Measurements from ENCODE around the gene PEX11B. TPM values are rescaled to one million over a fixed set of nuclear protein-coding genes. Genes with fewer than 3 reads are reported as not detected.

Gene PEX11B
- 26.1 and 34.5 TPM in 2 replicates for polyA plus RNA-seq (2012; rRNA removed)
- 31.8 and 32.7 TPM in 2 replicates for polyA plus RNA-seq (2012; cell fraction: cytosol; rRNA removed)
- polyA plus RNA-seq (2012; cell fraction: nucleus; rRNA removed): 17.8 and 27.8 TPM in 2 replicates

GRCh38 chr1:145918144-145918991, at the start of gene PEX11B:
PEX11B (minus strand) TSS chr1:145918717; CDS start chr1:145918688, 29 bp downstream.
- peak within 1 kb of the TSS; percentile 86 for H2AFZ ChIP-seq (ENCODE audit: low read depth)
- H3F3A ChIP-seq (replicated peaks; ENCODE audit: insufficient read depth): peaks cover 30% of the 10 kb centered on the region
- H3K79me2 ChIP-seq (ENCODE audit: insufficient read depth): peaks cover 19% of the 10 kb centered on the region
- no peaks in the 10 kb centered on the region for H3K9me3 ChIP-seq
- no peaks in the 10 kb centered on the region for H3K9me2 ChIP-seq
- H3K9ac ChIP-seq: peak within 1 kb of the TSS; percentile 80
- peak; percentile 90 for DNase-seq
- H3K4me2 ChIP-seq: peak within 1 kb of the TSS; percentile 91
- H4K20me1 ChIP-seq (ENCODE audit: insufficient read depth): no peaks in the 10 kb centered on the region
- ChIA-PET POLR2A (interaction anchor here (1.0 to 2.3 kb wide), 3 partner anchors 10 to 46 kb away, joined by 7 to 19 read pairs (median 10); partner anchors contain the start of genes ANKRD34A, LIX1L, POLR3GL and RBM8A), CTCF (interaction anchor here (0.6 to 16.4 kb wide), 8 partner anchors 8 to 73 kb away, joined by 3 to 281 read pairs (median 5); partner anchors contain the start of genes ITGA10, LIX1L, NUDT17 and RBM8A)
- no peak for TF ChIP-seq RAD21 (IDR thresholded peaks at IDR 0.05; ENCODE audit: low read length)
- TF ChIP-seq CHD2 (IDR thresholded peaks at IDR 0.05; ENCODE audit: low read length, partially characterized antibody): peak; percentile 92
- TF ChIP-seq ELF1 (IDR thresholded peaks at IDR 0.05): peak; percentile 65
- TF ChIP-seq, protein P1, sequence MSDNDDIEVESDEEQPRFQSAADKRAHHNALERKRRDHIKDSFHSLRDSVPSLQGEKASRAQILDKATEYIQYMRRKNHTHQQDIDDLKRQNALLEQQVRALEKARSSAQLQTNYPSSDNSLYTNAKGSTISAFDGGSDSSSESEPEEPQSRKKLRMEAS (IDR thresholded peaks at IDR 0.05; ENCODE audit: low read depth): peak; percentile 73
- no peak for TF ChIP-seq RFX5 (IDR thresholded peaks at IDR 0.05; ENCODE audit: low read length)
- peak; percentile 75; the same call in 1 of the 2 replicates for TF ChIP-seq SIN3A (IDR thresholded peaks at IDR 0.05; ENCODE audit: borderline replicate concordance, low read depth, low read length)
- TF ChIP-seq, protein P2, sequence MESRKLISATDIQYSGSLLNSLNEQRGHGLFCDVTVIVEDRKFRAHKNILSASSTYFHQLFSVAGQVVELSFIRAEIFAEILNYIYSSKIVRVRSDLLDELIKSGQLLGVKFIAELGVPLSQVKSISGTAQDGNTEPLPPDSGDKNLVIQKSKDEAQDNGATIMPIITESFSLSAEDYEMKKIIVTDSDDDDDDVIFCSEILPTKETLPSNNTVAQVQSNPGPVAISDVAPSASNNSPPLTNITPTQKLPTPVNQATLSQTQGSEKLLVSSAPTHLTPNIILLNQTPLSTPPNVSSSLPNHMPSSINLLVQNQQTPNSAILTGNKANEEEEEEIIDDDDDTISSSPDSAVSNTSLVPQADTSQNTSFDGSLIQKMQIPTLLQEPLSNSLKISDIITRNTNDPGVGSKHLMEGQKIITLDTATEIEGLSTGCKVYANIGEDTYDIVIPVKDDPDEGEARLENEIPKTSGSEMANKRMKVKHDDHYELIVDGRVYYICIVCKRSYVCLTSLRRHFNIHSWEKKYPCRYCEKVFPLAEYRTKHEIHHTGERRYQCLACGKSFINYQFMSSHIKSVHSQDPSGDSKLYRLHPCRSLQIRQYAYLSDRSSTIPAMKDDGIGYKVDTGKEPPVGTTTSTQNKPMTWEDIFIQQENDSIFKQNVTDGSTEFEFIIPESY (IDR thresholded peaks at IDR 0.05; ENCODE audit: borderline replicate concordance, low read depth): peak; percentile 84; the same call in 1 of the 2 replicates
- peak; percentile 77; the same call in 1 of the 2 replicates for TF ChIP-seq MXI1 (IDR thresholded peaks at IDR 0.05; ENCODE audit: low read depth, low read length)
- peak; percentile 33; the same call in 1 of the 2 replicates for TF ChIP-seq POLR2AphosphoS5 (IDR thresholded peaks at IDR 0.05; ENCODE audit: low read depth, low read length)
- TF ChIP-seq USF1 (IDR thresholded peaks at IDR 0.05; ENCODE audit: borderline replicate concordance, low read depth): no peak
- no peak for TF ChIP-seq MEF2A (IDR thresholded peaks at IDR 0.05; ENCODE audit: borderline replicate concordance, low read depth)
- peak; percentile 84 for TF ChIP-seq YY1 (IDR thresholded peaks at IDR 0.05; ENCODE audit: low read depth)
- TF ChIP-seq JUND (IDR thresholded peaks at IDR 0.05): no peak
- peaks cover 24 to 33% of the 10 kb centered on the region in 2 experiments for H3K36me3 ChIP-seq (replicated peaks in 1 of 2; ENCODE audit: control insufficient read depth in 1 of 2, insufficient read depth in 2 of 2, low read length in 1 of 2)
- no peaks in the 10 kb centered on the region for H3K27me3 ChIP-seq (ENCODE audit: insufficient read depth)
- peaks cover 0 to 18% of the 10 kb centered on the region in 2 experiments; a peak in 2 of 4 replicates for H3K4me1 ChIP-seq (ENCODE audit: control insufficient read depth in 1 of 2, insufficient read depth in 2 of 2, low read depth in 1 of 2, low read length in 1 of 2)
- 3% methylated on average over 38 of the region's 51 CpGs for WGBS (ENCODE audit: low lambda C conversion rate)
- H3K27ac ChIP-seq (ENCODE audit: low read depth in 2 of 2, low read length in 1 of 2): peak within 1 kb of the TSS; percentile 85 to 95
- peak within 1 kb of the TSS; percentile 83 to 86 for H3K4me3 ChIP-seq (ENCODE audit: low read depth in 2 of 2, low read length in 1 of 2)
